A673 (cell line): ENCODE results near the gene RWDD3. TPM values are rescaled to one million over a fixed set of nuclear protein-coding genes. Genes with fewer than 3 reads are reported as not detected.

Experiments
- BruUV-seq: library from RNA; stranded (reverse); fragments of 400-500 nt; replicated peaks from 2 replicates; lab custom pipeline; 2021; lab: Mats Ljungman, UMichigan
- CTCF ChIA-PET: fragments of 300-600 bp; sonication (Branson Sonifier 250); formaldehyde crosslinking; loops from one replicate; lab custom pipeline; 2022; ENCODE audit warnings: antibody characterized with exemption; lab: Charles Lee
- POLR2A ChIA-PET: fragments of 300-600 bp; sonication (Branson Sonifier 250); formaldehyde crosslinking; loops from one replicate; lab custom pipeline; 2022; ENCODE audit warnings: antibody characterized with exemption; ENCODE audit not compliant: low non-redundant PET; lab: Charles Lee
- DNase-seq: peaks from one replicate; pipeline ENCODE4 v3.0.0-alpha.2; 2015; ENCODE audit warnings: low spot score
- H3K27ac ChIP-seq: fragments of 200-600 bp; sonication (generic); 2 replicates; pipeline ENCODE4 v1.5.1; 2016; ENCODE audit warnings: mixed run types, low read depth, mild to moderate bottlenecking, mixed read lengths, antibody characterized with exemption, low read length; ENCODE audit not compliant: poor library complexity, severe bottlenecking
- H3K27me3 ChIP-seq: fragments of 200-600 bp; sonication (generic); replicated peaks from 2 replicates; pipeline ENCODE4 v1.6.1; 2017; ENCODE audit warnings: mixed run types, low read depth, mild to moderate bottlenecking, mixed read lengths, antibody characterized with exemption, low read length; ENCODE audit not compliant: insufficient read depth, poor library complexity
- H3K36me3 ChIP-seq: fragments of 200-600 bp; sonication (generic); 2 replicates; pipeline ENCODE4 v1.6.1; 2016; ENCODE audit warnings: mixed run types, mild to moderate bottlenecking, mixed read lengths, antibody characterized with exemption, low read length; ENCODE audit not compliant: insufficient read depth, poor library complexity, severe bottlenecking
- H3K4me1 ChIP-seq: fragments of 200-600 bp; sonication (generic); 2 replicates; pipeline ENCODE4 v1.6.1; 2017; ENCODE audit warnings: mixed run types, mild to moderate bottlenecking, mixed read lengths, antibody characterized with exemption, low read length; ENCODE audit not compliant: insufficient read depth, poor library complexity, severe bottlenecking
- H3K4me3 ChIP-seq: fragments of 200-600 bp; sonication (generic); 2 replicates; pipeline ENCODE4 v1.5.1; 2016; ENCODE audit warnings: low read depth, mixed run types, mild to moderate bottlenecking, mixed read lengths, low read length; ENCODE audit not compliant: poor library complexity, severe bottlenecking
- H3K9me3 ChIP-seq: fragments of 200-600 bp; sonication (generic); 2 replicates; pipeline ENCODE4 v1.6.1; 2016; ENCODE audit warnings: mixed run types, low read depth, mild to moderate bottlenecking, mixed read lengths, antibody characterized with exemption, low read length; ENCODE audit not compliant: poor library complexity, severe bottlenecking
- CTCF ChIP-seq: fragments of 300-800, 200-600 bp; sonication (generic); conservative IDR thresholded peaks from 2 replicates; pipeline ENCODE4 v1.5.1; 2017; ENCODE audit warnings: low read depth, mild to moderate bottlenecking, antibody characterized with exemption, low read length, moderate library complexity, mixed read lengths
- EZH2 ChIP-seq: fragments of 200-600 bp; sonication (generic); IDR thresholded peaks from 2 replicates; pipeline ENCODE4 v1.6.1; 2017; ENCODE audit warnings: borderline replicate concordance, low read depth, mild to moderate bottlenecking, mixed read lengths, antibody characterized with exemption, low read length; ENCODE audit not compliant: poor library complexity, severe bottlenecking
- intact Hi-C: fragments of 100-400 bp; cut with micrococcal nuclease; formaldehyde crosslinking; loops from one replicate; pipeline ENCODE4 v1.10.0; 2022; ENCODE audit not compliant: unreplicated experiment
- total RNA-seq: library from RNA; stranded (reverse); gene quantifications from 2 replicates; pipeline ENCODE4 v1.2.3, GENCODE V29; 2021

The RWDD3 gene
- total RNA-seq, 1 experiment from 2014 or later, result 12.1 TPM

GRCh38 chr1:95245029-95245428 lies 11.0 kb downstream of the RWDD3 start:
- peaks cover 3% of the 10 kb centered on the region for H3K9me3 ChIP-seq
- TF ChIP-seq EZH2 (no peak), CTCF (no peak)
- H3K27me3 ChIP-seq, result no peaks in the 10 kb centered on the region
- peaks cover 11% of the 10 kb centered on the region for H3K36me3 ChIP-seq
- no peak overlapping the region for H3K27ac ChIP-seq
- no TSS peak for BruUV-seq
- peaks cover 20% of the 10 kb centered on the region for H3K4me1 ChIP-seq
- H3K4me3 ChIP-seq, result no peak overlapping the region
- intact Hi-C loops, result no loop called here
- ChIA-PET POLR2A (interaction anchor here (0.7 kb wide), 1 partner anchor 155 kb away, joined by 3 read pairs; no protein-coding TSS in a partner anchor), CTCF (interaction anchor here (1.7 kb wide), 1 partner anchor 11 kb away, joined by 5 read pairs; the partner anchor contains the start of gene RWDD3)
- DNase-seq, result no peak

GRCh38 chr1:95246511-95246910 lies 12.5 kb downstream of the RWDD3 start:
- Histone ChIP-seq H3K27me3 (no peaks in the 10 kb centered on the region), H3K9me3 (no peaks in the 10 kb centered on the region), H3K4me3 (no peak overlapping the region), H3K4me1 (peaks cover 20% of the 10 kb centered on the region), H3K27ac (peak overlapping the region; percentile 25), H3K36me3 (peaks cover 6% of the 10 kb centered on the region)
- BruUV-seq, result no TSS peak
- intact Hi-C loops, result no loop called here
- CTCF ChIA-PET, result interaction anchor here (0.6 kb wide), 1 partner anchor 13 kb away, joined by 4 read pairs; no protein-coding TSS in a partner anchor
- TF ChIP-seq EZH2 (no peak), CTCF (no peak)
- POLR2A ChIA-PET, result no interaction called here
- no peak for DNase-seq

GRCh38 chr1:95247607-95248006 lies 13.6 kb downstream of the RWDD3 start:
- ChIA-PET POLR2A (no interaction called here), CTCF (no interaction called here)
- Histone ChIP-seq H3K9me3 (no peaks in the 10 kb centered on the region), H3K4me3 (no peak overlapping the region), H3K27ac (no peak overlapping the region), H3K36me3 (peaks cover 6% of the 10 kb centered on the region), H3K27me3 (no peaks in the 10 kb centered on the region), H3K4me1 (peaks cover 20% of the 10 kb centered on the region)
- intact Hi-C loops, result no loop called here
- no TSS peak for BruUV-seq
- TF ChIP-seq CTCF (no peak), EZH2 (no peak)
- peak; percentile 19 for DNase-seq
